GM23338 (cell line): ENCODE measurements around the gene C22orf15. TPM values are rescaled to one million over a fixed set of nuclear protein-coding genes. Genes with fewer than 3 reads are reported as not detected.
A peak's percentile ranks its signal among the peaks of the same experiment; 100 is the strongest.

ENCODE experiments used
- ATAC-seq: fragments of 200-7000 bp; cut with Tn5 transposase; 3 replicates; pipeline ENCODE4 v1.9.1; 2020
- DNase-seq: peaks from one replicate; pipeline ENCODE4 v3.0.0-alpha.2; 2015; ENCODE audit warnings: low spot score
- H2AFZ ChIP-seq: fragments of 200-600 bp; sonication (generic); 2 replicates; pipeline ENCODE4 v1.8.0; 2016; ENCODE audit warnings: antibody characterized with exemption, mild to moderate bottlenecking, moderate library complexity
- H3F3A ChIP-seq: fragments of 200-600 bp; sonication (generic); replicated peaks from 2 replicates; pipeline ENCODE4 v1.8.0; 2017; ENCODE audit warnings: antibody characterized with exemption, mixed run types, low read depth
- H3K27ac ChIP-seq: fragments of 200-600 bp; sonication (generic); 2 replicates; pipeline ENCODE4 v1.6.1; 2016; ENCODE audit warnings: low read depth
- H3K27me3 ChIP-seq: fragments of 200-600 bp; sonication (generic); 2 replicates; pipeline ENCODE4 v1.8.0; 2016; ENCODE audit warnings: mild to moderate bottlenecking, mixed run types, moderate library complexity; ENCODE audit not compliant: insufficient read depth
- H3K36me3 ChIP-seq: fragments of 200-600 bp; sonication (generic); 2 replicates; pipeline ENCODE4 v1.8.0; 2016; ENCODE audit warnings: mild to moderate bottlenecking; ENCODE audit not compliant: insufficient read depth
- H3K4me1 ChIP-seq: fragments of 200-600 bp; sonication (generic); 2 replicates; pipeline ENCODE4 v1.8.0; 2016; ENCODE audit warnings: mild to moderate bottlenecking, moderate library complexity; ENCODE audit not compliant: insufficient read depth
- H3K4me2 ChIP-seq: fragments of 200-600 bp; sonication (generic); 2 replicates; pipeline ENCODE4 v1.7.1; 2017; ENCODE audit warnings: mixed run types
- H3K4me3 ChIP-seq: fragments of 200-600 bp; sonication (generic); 2 replicates; pipeline ENCODE4 v1.6.1; 2016; ENCODE audit warnings: mixed run types
- H3K79me2 ChIP-seq: fragments of 200-600 bp; sonication (generic); replicated peaks from 2 replicates; pipeline ENCODE4 v1.8.0; 2017; ENCODE audit warnings: mild to moderate bottlenecking; ENCODE audit not compliant: insufficient read depth
- H3K9me2 ChIP-seq: fragments of 200-600 bp; sonication (generic); 2 replicates; pipeline ENCODE4 v1.8.0; 2017; ENCODE audit not compliant: insufficient read depth
- H4K20me1 ChIP-seq: fragments of 200-600 bp; sonication (generic); replicated peaks from 2 replicates; pipeline ENCODE4 v1.8.0; 2017; ENCODE audit warnings: mild to moderate bottlenecking; ENCODE audit not compliant: insufficient read depth
- H3K27ac Mint-ChIP-seq: 2 replicates; pipeline ENCODE4 v1.8.0; 2020; ENCODE audit warnings: inconsistent platforms, mild to moderate bottlenecking, moderate library complexity, mixed read lengths
- H3K27me3 Mint-ChIP-seq: 3 replicates; pipeline ENCODE4 v1.8.0; 2022; ENCODE audit warnings: low read depth, mild to moderate bottlenecking, moderate library complexity, mixed read lengths, inconsistent platforms; ENCODE audit not compliant: insufficient read depth, poor library complexity
- H3K36me3 Mint-ChIP-seq: 3 replicates; pipeline ENCODE4 v1.8.0; 2021; ENCODE audit warnings: low read depth, mild to moderate bottlenecking, inconsistent platforms, moderate library complexity, mixed read lengths
- H3K4me1 Mint-ChIP-seq: 3 replicates; pipeline ENCODE4 v1.8.0; 2020; ENCODE audit warnings: mild to moderate bottlenecking, inconsistent platforms, mixed read lengths
- H3K4me3 Mint-ChIP-seq: 3 replicates; pipeline ENCODE4 v1.8.0; 2021; ENCODE audit warnings: moderate library complexity, mild to moderate bottlenecking, inconsistent platforms, mixed read lengths
- H3K9me3 Mint-ChIP-seq: 3 replicates; pipeline ENCODE4 v1.8.0; 2020; ENCODE audit warnings: moderate library complexity, mild to moderate bottlenecking, inconsistent platforms, mixed read lengths
- CREB1 ChIP-seq: fragments of 250-450 bp; sonication (Bioruptor Pico); IDR thresholded peaks from 2 replicates; pipeline ENCODE4 v1.5.0; 2020; ENCODE audit warnings: low read depth, mild to moderate bottlenecking, moderate library complexity
- EZH2 ChIP-seq: fragments of 200-600 bp; sonication (generic); IDR thresholded peaks from one replicate; pipeline ENCODE4 v1.8.0; 2017; ENCODE audit warnings: antibody characterized with exemption, mild to moderate bottlenecking, low read depth; ENCODE audit not compliant: unreplicated experiment
- EZH2phosphoT487 ChIP-seq: fragments of 200-600 bp; sonication (generic); IDR thresholded peaks from one replicate; pipeline ENCODE4 v1.8.1; 2018; ENCODE audit warnings: antibody characterized with exemption; ENCODE audit not compliant: unreplicated experiment
- JUNB ChIP-seq: IDR thresholded peaks from one replicate; pipeline ENCODE4 v1.6.1; 2016; ENCODE audit warnings: antibody characterized with exemption; ENCODE audit not compliant: unreplicated experiment
- NANOG ChIP-seq: IDR thresholded peaks from 2 replicates; pipeline ENCODE4 v1.6.1; 2016; ENCODE audit warnings: antibody characterized with exemption, borderline replicate concordance
- POLR2AphosphoS5 ChIP-seq: IDR thresholded peaks from 2 replicates; pipeline ENCODE4 v1.6.1; 2016; ENCODE audit warnings: antibody characterized with exemption, low read depth
- STAT1 ChIP-seq: IDR thresholded peaks from one replicate; pipeline ENCODE4 v1.6.1; 2016; ENCODE audit warnings: antibody characterized with exemption; ENCODE audit not compliant: unreplicated experiment
- ZNF114 ChIP-seq: fragments of 250-450 bp; sonication (Bioruptor Pico); IDR thresholded peaks from 2 replicates; pipeline ENCODE4 v1.5.0; 2020; ENCODE audit warnings: mild to moderate bottlenecking, moderate library complexity
- polyA plus RNA-seq: library from polyadenylated mRNA; unstranded; fragments of >200 nt; fragmentation: Nextera tagmentation; extraction: Ambion mirVana; gene quantifications from 2 replicates; pipeline ENCODE4 v1.2.1, GENCODE V29; 2016
- total RNA-seq: library from RNA; depleted of rRNA; stranded (reverse); fragments of >200 nt; shearing (Covaris generic); gene quantifications from 2 replicates; pipeline ENCODE4 v1.2.3, GENCODE V29; 2014
- TF ChIP-seq, protein P1 (sequence below): IDR thresholded peaks from 2 replicates; pipeline ENCODE4 v1.6.1; 2016; ENCODE audit warnings: antibody characterized with exemption
- TF ChIP-seq, protein P2 (sequence below): fragments of 250-450 bp; sonication (Bioruptor Pico); IDR thresholded peaks from 2 replicates; pipeline ENCODE4 v1.5.0; 2020; ENCODE audit warnings: mild to moderate bottlenecking, moderate library complexity
- TF ChIP-seq, protein P3 (sequence below), 2 experiments: fragments of 200-600 bp in 1 of 2; sonication (generic) in 1 of 2; conservative IDR thresholded peaks; 2 replicates each; pipeline versions ENCODE4 v1.5.1 to v1.6.1; 2016 to 2017; ENCODE audit warnings: antibody characterized with exemption in 2 of 2, low read depth in 2 of 2, mild to moderate bottlenecking in 2 of 2, moderate library complexity in 1 of 2

C22orf15 gene
- total and polyA plus RNA-seq, 2 experiments from 2014 or later = 3.6 to 9.3 TPM

DNA sequence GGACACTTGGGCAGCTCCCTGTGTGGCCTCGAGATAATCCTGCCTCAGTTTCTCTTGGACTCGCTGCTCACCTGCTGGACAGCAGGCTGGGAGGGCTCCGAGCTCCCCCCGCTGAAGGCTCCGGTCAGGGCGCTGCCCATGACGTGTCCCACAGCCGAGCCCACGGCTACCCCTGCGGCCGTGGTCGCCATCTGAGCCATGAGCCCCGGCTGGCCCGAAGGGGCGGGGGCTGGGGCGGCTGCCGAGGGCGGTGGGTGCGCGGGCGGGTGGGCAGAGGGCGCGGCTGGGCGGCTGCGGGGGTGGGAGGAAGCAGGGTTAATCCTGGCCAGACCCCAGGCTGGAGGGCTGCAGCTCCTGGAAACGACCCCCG is 4.5 kb downstream of the C22orf15 start:
- Mint-ChIP-seq H3K4me1 (peaks cover 39% of the 10 kb centered on the region), H3K36me3 (peaks cover 14% of the 10 kb centered on the region), H3K9me3 (no peaks in the 10 kb centered on the region), H3K4me3 (peak overlapping the region; percentile 83), H3K27ac (no peak overlapping the region), H3K27me3 (peaks cover 30% of the 10 kb centered on the region)
- H2AFZ ChIP-seq = no peak overlapping the region
- no peaks in the 10 kb centered on the region; the same call in 1 of the 2 replicates for H3K36me3 ChIP-seq
- ATAC-seq (peak; percentile 5), DNase-seq (no peak)
- H3K4me3 ChIP-seq = peak overlapping the region; percentile 92
- no peaks in the 10 kb centered on the region for H3K9me2 ChIP-seq
- H3F3A ChIP-seq = peaks cover 8% of the 10 kb centered on the region
- H3K27me3 ChIP-seq = peaks cover 20% of the 10 kb centered on the region
- H3K27ac ChIP-seq = no peak overlapping the region
- peak overlapping the region; percentile 99 for H3K4me2 ChIP-seq
- H3K79me2 ChIP-seq = no peaks in the 10 kb centered on the region
- H3K4me1 ChIP-seq = peaks cover 29% of the 10 kb centered on the region
- H4K20me1 ChIP-seq = no peaks in the 10 kb centered on the region
- TF ChIP-seq CREB1 (CRISPR knock-in tag) = no peak
- no peak for TF ChIP-seq STAT1
- TF ChIP-seq, protein P1, sequence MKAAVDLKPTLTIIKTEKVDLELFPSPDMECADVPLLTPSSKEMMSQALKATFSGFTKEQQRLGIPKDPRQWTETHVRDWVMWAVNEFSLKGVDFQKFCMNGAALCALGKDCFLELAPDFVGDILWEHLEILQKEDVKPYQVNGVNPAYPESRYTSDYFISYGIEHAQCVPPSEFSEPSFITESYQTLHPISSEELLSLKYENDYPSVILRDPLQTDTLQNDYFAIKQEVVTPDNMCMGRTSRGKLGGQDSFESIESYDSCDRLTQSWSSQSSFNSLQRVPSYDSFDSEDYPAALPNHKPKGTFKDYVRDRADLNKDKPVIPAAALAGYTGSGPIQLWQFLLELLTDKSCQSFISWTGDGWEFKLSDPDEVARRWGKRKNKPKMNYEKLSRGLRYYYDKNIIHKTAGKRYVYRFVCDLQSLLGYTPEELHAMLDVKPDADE = no peak

DNA sequence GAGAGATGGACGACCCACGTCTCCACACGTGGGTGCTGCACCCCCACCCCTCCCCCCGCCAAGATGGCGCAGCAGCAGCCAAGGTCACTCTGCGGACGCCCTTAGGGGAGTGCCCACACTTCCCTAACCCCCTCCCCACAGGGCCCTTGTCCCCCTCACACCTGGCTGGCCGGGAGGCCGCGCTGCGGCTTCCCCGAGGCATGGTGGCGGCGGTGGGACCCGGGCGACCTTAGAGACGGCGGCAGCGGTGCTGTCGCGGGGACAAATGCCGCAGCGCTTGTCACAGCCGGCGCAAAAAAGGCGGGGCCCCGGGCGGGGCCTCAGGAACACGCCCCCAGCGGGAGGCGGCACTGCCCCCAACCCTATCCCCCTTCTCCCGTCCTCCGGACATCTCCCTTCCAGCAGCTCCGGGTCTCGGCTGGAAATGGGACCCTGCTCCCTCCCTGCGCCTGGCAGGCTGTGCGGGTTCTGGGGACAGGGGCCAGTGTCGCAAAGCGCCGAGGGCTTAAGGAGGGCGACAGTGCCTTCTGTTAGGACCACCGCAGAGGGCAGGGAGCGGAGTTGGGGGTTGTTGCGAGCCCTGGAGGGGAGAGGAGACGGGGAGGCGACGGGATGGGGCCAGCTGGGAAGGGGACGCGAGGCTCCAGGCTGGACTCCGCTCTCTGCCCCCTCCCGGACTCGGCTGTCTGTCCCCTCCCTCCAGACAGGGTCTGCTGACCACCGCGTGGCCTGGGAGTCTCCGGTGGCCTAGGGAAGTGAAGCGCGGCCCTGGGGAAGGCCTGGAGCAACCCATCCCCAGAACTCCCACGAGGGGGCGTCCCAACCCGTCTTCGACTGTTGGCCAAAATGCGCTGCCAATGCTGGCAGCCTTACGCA is 5.1 kb downstream of the C22orf15 start, which contains the start of gene CHCHD10:
TSS of gene CHCHD10 (minus strand) at position 300 of the 876 bp plus-strand sequence. CDS start at position 202, 98 bp downstream.
- H3K4me3 ChIP-seq = peak within 1 kb of the TSS; percentile 92
- no peak within 1 kb of the TSS for H3K27ac ChIP-seq
- no peaks in the 10 kb centered on the region for H3K9me2 ChIP-seq
- DNase-seq = peak; percentile 90
- H4K20me1 ChIP-seq = no peaks in the 10 kb centered on the region
- peaks cover 31% of the 10 kb centered on the region for H3K27me3 Mint-ChIP-seq
- peak within 1 kb of the TSS; percentile 99 for H3K4me2 ChIP-seq
- H3K36me3 Mint-ChIP-seq = peaks cover 14% of the 10 kb centered on the region
- H3K79me2 ChIP-seq = no peaks in the 10 kb centered on the region
- peaks cover 24% of the 10 kb centered on the region for H3K4me1 ChIP-seq
- peaks cover 5% of the 10 kb centered on the region for H3F3A ChIP-seq
- H3K36me3 ChIP-seq = no peaks in the 10 kb centered on the region; the same call in 1 of the 2 replicates
- H3K4me1 Mint-ChIP-seq = peaks cover 35% of the 10 kb centered on the region
- H3K27ac Mint-ChIP-seq = no peak within 1 kb of the TSS
- peaks cover 20% of the 10 kb centered on the region for H3K27me3 ChIP-seq
- ATAC-seq = peak; percentile 52
- peak within 1 kb of the TSS; percentile 96 for H2AFZ ChIP-seq
- no peaks in the 10 kb centered on the region for H3K9me3 Mint-ChIP-seq
- peak within 1 kb of the TSS; percentile 83 for H3K4me3 Mint-ChIP-seq
- TF ChIP-seq EZH2 (no peak), CREB1 (CRISPR knock-in tag) (peak; percentile 28; the same call in 1 of the 2 replicates), EZH2phosphoT487 (no peak), ZNF114 (CRISPR knock-in tag) (no peak), POLR2AphosphoS5 (peak; percentile 60), JUNB (no peak), NANOG (no peak)
- TF ChIP-seq, protein P2, sequence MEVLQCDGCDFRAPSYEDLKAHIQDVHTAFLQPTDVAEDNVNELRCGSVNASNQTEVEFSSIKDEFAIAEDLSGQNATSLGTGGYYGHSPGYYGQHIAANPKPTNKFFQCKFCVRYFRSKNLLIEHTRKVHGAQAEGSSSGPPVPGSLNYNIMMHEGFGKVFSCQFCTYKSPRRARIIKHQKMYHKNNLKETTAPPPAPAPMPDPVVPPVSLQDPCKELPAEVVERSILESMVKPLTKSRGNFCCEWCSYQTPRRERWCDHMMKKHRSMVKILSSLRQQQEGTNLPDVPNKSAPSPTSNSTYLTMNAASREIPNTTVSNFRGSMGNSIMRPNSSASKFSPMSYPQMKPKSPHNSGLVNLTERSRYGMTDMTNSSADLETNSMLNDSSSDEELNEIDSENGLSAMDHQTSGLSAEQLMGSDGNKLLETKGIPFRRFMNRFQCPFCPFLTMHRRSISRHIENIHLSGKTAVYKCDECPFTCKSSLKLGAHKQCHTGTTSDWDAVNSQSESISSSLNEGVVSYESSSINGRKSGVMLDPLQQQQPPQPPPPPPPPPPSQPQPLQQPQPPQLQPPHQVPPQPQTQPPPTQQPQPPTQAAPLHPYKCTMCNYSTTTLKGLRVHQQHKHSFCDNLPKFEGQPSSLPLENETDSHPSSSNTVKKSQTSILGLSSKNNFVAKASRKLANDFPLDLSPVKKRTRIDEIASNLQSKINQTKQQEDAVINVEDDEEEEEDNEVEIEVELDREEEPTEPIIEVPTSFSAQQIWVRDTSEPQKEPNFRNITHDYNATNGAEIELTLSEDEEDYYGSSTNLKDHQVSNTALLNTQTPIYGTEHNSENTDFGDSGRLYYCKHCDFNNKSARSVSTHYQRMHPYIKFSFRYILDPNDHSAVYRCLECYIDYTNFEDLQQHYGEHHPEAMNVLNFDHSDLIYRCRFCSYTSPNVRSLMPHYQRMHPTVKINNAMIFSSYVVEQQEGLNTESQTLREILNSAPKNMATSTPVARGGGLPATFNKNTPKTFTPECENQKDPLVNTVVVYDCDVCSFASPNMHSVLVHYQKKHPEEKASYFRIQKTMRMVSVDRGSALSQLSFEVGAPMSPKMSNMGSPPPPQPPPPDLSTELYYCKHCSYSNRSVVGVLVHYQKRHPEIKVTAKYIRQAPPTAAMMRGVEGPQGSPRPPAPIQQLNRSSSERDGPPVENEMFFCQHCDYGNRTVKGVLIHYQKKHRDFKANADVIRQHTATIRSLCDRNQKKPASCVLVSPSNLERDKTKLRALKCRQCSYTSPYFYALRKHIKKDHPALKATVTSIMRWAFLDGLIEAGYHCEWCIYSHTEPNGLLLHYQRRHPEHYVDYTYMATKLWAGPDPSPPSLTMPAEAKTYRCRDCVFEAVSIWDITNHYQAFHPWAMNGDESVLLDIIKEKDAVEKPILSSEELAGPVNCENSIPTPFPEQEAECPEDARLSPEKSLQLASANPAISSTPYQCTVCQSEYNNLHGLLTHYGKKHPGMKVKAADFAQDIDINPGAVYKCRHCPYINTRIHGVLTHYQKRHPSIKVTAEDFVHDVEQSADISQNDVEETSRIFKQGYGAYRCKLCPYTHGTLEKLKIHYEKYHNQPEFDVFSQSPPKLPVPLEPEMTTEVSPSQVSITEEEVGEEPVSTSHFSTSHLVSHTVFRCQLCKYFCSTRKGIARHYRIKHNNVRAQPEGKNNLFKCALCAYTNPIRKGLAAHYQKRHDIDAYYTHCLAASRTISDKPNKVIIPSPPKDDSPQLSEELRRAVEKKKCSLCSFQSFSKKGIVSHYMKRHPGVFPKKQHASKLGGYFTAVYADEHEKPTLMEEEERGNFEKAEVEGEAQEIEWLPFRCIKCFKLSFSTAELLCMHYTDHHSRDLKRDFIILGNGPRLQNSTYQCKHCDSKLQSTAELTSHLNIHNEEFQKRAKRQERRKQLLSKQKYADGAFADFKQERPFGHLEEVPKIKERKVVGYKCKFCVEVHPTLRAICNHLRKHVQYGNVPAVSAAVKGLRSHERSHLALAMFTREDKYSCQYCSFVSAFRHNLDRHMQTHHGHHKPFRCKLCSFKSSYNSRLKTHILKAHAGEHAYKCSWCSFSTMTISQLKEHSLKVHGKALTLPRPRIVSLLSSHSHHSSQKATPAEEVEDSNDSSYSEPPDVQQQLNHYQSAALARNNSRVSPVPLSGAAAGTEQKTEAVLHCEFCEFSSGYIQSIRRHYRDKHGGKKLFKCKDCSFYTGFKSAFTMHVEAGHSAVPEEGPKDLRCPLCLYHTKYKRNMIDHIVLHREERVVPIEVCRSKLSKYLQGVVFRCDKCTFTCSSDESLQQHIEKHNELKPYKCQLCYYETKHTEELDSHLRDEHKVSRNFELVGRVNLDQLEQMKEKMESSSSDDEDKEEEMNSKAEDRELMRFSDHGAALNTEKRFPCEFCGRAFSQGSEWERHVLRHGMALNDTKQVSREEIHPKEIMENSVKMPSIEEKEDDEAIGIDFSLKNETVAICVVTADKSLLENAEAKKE = no peak
- TF ChIP-seq, protein P3, sequence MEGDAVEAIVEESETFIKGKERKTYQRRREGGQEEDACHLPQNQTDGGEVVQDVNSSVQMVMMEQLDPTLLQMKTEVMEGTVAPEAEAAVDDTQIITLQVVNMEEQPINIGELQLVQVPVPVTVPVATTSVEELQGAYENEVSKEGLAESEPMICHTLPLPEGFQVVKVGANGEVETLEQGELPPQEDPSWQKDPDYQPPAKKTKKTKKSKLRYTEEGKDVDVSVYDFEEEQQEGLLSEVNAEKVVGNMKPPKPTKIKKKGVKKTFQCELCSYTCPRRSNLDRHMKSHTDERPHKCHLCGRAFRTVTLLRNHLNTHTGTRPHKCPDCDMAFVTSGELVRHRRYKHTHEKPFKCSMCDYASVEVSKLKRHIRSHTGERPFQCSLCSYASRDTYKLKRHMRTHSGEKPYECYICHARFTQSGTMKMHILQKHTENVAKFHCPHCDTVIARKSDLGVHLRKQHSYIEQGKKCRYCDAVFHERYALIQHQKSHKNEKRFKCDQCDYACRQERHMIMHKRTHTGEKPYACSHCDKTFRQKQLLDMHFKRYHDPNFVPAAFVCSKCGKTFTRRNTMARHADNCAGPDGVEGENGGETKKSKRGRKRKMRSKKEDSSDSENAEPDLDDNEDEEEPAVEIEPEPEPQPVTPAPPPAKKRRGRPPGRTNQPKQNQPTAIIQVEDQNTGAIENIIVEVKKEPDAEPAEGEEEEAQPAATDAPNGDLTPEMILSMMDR (conservative IDR thresholded peaks at IDR 0.05; ENCODE audit: low read depth in 2 of 2) = peak; percentile 65 to 76
